ENCODE results near the gene PDYN.
A peak's percentile ranks its signal among the peaks of the same experiment; 100 is the strongest.

PDYN gene

DNA sequence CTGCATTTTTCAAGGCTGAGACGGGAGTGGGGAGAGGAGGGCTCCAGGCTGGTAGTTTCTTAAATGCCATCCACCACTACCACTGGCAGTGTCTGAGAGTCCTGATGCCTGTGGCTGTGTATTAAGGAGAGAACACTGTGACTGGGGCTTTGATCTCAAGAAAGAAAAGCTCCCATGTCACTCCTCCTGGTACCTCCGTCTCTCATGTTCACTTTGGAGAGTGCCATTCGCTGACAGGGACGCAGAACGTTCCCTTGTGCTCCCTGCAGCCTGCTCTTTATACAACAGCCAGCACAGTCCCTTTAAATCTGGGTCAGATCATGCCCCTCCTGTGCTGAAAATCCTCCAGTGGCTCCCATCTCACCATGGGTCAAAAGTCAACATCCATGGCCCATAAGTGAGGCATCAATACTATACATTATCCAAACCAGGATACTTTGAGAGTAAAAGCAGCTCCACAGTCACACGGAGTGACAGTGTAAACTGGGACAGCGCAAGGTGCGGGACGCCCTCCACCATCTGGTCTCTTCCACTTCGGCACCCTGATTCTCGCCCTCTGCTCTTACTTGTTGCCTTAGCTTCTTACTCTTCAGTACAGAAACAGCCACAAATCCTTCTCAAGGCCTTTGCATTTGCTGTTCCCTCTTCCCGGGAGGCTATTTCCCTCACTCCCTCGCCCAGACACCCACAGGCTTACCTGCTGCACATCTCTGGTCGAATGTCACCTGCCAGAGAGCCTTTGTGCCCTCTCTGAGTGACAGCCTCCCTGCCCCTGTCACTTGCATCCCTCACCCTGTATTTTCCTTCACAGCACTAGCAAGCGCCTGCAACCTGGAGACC lies 20.0 kb downstream of the PDYN start:
- TF ChIP-seq, protein P1, sequence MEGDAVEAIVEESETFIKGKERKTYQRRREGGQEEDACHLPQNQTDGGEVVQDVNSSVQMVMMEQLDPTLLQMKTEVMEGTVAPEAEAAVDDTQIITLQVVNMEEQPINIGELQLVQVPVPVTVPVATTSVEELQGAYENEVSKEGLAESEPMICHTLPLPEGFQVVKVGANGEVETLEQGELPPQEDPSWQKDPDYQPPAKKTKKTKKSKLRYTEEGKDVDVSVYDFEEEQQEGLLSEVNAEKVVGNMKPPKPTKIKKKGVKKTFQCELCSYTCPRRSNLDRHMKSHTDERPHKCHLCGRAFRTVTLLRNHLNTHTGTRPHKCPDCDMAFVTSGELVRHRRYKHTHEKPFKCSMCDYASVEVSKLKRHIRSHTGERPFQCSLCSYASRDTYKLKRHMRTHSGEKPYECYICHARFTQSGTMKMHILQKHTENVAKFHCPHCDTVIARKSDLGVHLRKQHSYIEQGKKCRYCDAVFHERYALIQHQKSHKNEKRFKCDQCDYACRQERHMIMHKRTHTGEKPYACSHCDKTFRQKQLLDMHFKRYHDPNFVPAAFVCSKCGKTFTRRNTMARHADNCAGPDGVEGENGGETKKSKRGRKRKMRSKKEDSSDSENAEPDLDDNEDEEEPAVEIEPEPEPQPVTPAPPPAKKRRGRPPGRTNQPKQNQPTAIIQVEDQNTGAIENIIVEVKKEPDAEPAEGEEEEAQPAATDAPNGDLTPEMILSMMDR (IDR thresholded peaks at IDR 0.05; ENCODE audit: extremely low read depth, missing control alignments) = no peak
- DNase-seq (ENCODE audit: low spot score) = no peak

DNA sequence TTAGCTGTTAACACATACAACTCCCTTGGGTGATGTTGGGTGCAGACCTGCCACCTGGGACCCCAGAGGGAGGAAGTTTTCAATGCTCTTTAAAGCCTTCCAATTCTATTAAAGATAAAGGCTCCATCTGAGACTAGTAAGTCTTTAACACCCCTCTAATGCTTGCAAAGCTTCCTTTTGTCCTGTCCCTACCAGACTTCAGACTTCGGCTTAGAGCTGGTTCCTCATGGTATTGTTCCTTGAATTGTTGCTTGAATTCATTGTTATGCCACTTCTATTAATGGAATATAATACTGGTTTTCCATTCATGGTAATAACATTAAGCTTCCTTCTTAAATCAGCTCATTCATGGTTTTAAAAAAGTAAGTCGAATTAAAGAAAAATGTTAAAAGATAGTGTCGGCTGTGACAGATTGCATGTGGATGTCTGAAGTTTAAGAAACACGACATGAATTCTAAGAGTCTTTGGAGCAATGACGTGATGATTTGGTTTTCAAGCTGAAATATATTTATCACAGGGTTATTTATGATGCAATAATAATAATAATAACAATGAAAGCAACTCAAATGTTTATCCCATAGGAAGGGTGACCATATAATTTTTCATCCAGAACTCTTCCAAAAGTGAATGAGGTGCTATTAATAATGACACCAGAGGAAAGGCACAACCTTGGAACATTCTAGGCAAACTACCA lies 21.8 kb downstream of the PDYN start:
- TF ChIP-seq, protein P1 (IDR thresholded peaks at IDR 0.05; ENCODE audit: extremely low read depth, missing control alignments) = no peak
- no peak for DNase-seq (ENCODE audit: low spot score)

DNA sequence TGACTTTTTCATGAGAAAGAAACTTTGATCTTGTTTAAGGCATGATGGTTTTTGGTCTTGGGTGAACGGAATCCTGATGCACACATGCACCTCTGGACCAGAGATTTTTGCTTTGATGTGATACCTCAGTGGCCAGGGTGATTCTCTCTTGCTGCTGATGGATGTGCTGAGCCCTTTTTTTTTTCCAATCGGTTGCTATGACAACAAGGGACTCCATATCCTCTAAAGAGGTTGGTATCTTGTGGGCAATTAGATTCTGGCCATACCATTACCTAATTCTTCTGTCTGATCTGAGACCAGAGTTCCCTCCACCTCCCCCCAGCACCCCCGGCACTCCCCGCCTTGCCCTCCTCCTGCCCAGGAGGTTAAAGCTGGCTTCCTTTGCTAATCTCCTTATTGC lies 24.9 kb downstream of the PDYN start:
- TF ChIP-seq, protein P1 (IDR thresholded peaks at IDR 0.05; ENCODE audit: extremely low read depth, missing control alignments) = no peak

DNA sequence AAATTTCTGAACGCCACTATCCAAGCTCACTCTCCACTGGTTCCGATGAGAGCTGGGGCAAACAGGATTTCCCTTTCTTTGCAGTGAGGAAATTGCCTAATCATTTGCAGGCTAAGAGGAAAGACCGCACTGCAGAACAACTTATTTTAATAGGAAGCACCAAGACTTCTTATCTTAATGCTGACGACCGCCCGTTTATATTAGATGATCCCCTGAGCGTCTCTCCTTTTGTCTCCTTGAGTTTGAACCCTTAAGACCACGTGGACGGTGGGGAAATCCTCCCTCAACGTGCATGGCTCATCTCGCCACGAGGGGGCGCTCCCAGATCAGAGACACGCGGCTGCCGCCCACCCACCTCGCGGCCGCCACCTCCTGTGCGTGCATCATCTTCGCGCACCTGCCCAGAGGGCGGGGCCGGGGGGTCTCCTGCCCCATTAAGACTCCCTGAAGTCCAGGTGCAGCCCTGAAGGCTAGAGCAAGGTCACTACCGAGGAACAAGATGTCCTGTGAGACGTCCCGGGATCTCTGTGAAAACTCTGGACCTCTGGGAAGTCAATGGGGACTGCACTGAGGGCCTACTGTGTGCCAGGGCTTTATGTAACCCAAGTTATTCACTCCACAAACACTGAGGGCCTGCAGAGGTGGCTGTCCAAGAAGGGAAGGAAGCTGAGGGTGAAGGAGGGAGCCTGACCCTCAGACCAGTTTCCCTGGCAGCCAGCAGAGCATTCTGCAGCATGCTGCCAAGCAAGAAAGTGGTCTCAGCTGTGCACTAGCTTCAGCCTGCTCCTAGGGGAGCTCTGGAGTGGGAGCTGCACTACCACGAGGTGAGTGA lies 28.1 kb downstream of the PDYN start:
- peak; percentile 81 for DNase-seq (ENCODE audit: low spot score)
- TF ChIP-seq, protein P1 (IDR thresholded peaks at IDR 0.05; ENCODE audit: extremely low read depth, missing control alignments) = peak; percentile 90

More for the DNA sequence above, 24.9 kb downstream of the PDYN start:
- no peak for DNase-seq (ENCODE audit: low spot score)

DNA sequence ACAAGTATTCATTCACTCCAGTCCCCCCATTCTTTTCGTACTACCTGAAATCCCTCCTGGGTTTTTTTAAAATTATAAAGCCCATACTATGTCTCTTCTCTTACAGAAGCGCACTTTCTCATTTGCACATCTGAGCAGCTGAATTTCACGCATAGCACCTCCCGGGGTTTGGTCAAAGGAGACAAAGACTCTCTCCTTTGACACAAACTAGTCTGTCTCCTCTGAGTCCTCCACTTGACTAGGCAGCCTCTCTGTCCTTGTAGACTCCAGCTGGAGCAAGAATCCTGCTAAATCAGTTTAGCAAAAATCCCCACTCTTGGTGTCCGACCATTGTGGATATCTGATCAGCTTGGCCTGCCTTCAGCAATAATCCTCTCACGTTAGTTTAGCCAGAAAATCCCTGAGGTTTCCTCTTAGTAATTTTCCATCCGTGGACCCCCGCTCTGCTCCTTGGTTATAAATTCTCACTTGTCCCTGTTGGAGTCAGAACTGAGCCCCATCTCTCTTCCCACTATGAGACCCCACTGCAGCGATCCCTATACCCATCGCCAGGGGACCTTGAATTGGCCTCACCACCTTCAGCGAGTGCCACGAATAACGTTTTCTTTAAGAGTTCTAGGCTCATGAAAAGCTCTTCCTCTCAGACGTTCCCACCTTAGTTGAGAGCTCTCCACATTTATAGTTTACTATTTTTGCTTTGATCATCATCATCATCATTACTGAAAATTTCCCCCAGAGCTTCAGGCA lies 29.0 kb downstream of the PDYN start:
- TF ChIP-seq, protein P1 (IDR thresholded peaks at IDR 0.05; ENCODE audit: extremely low read depth, missing control alignments) = no peak
- no peak for DNase-seq (ENCODE audit: low spot score)

DNA sequence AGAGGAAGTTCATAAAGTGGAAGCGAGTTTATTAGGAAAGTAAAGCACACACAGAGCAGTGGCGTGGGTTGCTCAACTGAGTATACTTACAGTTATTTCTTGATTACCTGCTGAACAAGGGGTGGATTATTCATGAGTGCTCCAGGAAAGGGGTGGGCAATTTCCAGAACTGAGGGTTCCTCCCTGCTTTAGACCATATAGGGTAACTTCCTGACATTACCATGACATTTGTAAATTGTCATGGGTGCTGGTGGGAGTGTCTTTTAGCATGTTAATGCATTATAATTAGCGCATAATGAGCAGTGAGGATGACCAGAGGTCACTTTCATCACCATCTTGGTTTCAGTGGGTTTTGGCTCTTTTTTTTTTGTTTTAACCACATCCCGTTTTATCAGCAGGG lies 29.8 kb downstream of the PDYN start:
- TF ChIP-seq, protein P1 (IDR thresholded peaks at IDR 0.05; ENCODE audit: extremely low read depth, missing control alignments) = no peak
- no peak for DNase-seq (ENCODE audit: low spot score)
